ENCODE measurements around the gene WDR38. TPM values are rescaled to one million over a fixed set of nuclear protein-coding genes. Genes with fewer than 3 reads are reported as not detected.

Gene WDR38
- total and polyA plus RNA-seq, 2 of the 13 experiments (the other 11 are each of a cell fraction or from before 2014, with no cell fraction given): not detected

- TF ChIP-seq, protein P1, sequence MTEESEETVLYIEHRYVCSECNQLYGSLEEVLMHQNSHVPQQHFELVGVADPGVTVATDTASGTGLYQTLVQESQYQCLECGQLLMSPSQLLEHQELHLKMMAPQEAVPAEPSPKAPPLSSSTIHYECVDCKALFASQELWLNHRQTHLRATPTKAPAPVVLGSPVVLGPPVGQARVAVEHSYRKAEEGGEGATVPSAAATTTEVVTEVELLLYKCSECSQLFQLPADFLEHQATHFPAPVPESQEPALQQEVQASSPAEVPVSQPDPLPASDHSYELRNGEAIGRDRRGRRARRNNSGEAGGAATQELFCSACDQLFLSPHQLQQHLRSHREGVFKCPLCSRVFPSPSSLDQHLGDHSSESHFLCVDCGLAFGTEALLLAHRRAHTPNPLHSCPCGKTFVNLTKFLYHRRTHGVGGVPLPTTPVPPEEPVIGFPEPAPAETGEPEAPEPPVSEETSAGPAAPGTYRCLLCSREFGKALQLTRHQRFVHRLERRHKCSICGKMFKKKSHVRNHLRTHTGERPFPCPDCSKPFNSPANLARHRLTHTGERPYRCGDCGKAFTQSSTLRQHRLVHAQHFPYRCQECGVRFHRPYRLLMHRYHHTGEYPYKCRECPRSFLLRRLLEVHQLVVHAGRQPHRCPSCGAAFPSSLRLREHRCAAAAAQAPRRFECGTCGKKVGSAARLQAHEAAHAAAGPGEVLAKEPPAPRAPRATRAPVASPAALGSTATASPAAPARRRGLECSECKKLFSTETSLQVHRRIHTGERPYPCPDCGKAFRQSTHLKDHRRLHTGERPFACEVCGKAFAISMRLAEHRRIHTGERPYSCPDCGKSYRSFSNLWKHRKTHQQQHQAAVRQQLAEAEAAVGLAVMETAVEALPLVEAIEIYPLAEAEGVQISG (CRISPR knock-in tag; IDR thresholded peaks at IDR 0.05): peak; percentile 59
- TF ChIP-seq CHD2 (IDR thresholded peaks at IDR 0.05; ENCODE audit: low read depth, low read length) (no peak; the same call in 1 of the 2 replicates), MXI1 (IDR thresholded peaks at IDR 0.05; ENCODE audit: borderline replicate concordance, low read depth, low read length) (peak; percentile 36; the same call in 1 of the 3 replicates), ZNF510 (CRISPR knock-in tag; IDR thresholded peaks at IDR 0.05; ENCODE audit: low read depth) (no peak), ZSCAN25 (CRISPR knock-in tag; IDR thresholded peaks at IDR 0.05) (no peak), KDM5A (IDR thresholded peaks at IDR 0.05; ENCODE audit: borderline replicate concordance, low read length) (no peak), HMG20B (CRISPR knock-in tag; conservative IDR thresholded peaks at IDR 0.05) (no peak), ZNF292 (CRISPR knock-in tag; IDR thresholded peaks at IDR 0.05; ENCODE audit: borderline replicate concordance, low read depth) (no peak), EP300 (IDR thresholded peaks at IDR 0.05; ENCODE audit: low read depth in 2 of 2, low read length in 2 of 2) (no peak), EP300 (CRISPR knock-in tag; IDR thresholded peaks at IDR 0.05; ENCODE audit: borderline replicate concordance) (no peak), ZNF17 (CRISPR knock-in tag; IDR thresholded peaks at IDR 0.05) (no peak), REL (CRISPR knock-in tag; conservative IDR thresholded peaks at IDR 0.05) (no peak), DNMT1 (CRISPR knock-in tag; IDR thresholded peaks at IDR 0.05) (no peak), ZSCAN20 (CRISPR knock-in tag; IDR thresholded peaks at IDR 0.05; ENCODE audit: borderline replicate concordance) (no peak), GATAD1 (CRISPR knock-in tag; IDR thresholded peaks at IDR 0.05) (0 out of 2 replicates have a peak, but pooled peaks have one; percentile 8), HNRNPH1 (optimal IDR thresholded peaks at IDR 0.05; ENCODE audit: low read depth, low read length) (peak; percentile 49), TCF7L2 (IDR thresholded peaks at IDR 0.05; ENCODE audit: low read depth, low read length) (no peak), ZNF512 (CRISPR knock-in tag; IDR thresholded peaks at IDR 0.05) (no peak), ZFP82 (CRISPR knock-in tag; IDR thresholded peaks at IDR 0.05; ENCODE audit: borderline replicate concordance) (no peak)
- TF ChIP-seq, protein P2, sequence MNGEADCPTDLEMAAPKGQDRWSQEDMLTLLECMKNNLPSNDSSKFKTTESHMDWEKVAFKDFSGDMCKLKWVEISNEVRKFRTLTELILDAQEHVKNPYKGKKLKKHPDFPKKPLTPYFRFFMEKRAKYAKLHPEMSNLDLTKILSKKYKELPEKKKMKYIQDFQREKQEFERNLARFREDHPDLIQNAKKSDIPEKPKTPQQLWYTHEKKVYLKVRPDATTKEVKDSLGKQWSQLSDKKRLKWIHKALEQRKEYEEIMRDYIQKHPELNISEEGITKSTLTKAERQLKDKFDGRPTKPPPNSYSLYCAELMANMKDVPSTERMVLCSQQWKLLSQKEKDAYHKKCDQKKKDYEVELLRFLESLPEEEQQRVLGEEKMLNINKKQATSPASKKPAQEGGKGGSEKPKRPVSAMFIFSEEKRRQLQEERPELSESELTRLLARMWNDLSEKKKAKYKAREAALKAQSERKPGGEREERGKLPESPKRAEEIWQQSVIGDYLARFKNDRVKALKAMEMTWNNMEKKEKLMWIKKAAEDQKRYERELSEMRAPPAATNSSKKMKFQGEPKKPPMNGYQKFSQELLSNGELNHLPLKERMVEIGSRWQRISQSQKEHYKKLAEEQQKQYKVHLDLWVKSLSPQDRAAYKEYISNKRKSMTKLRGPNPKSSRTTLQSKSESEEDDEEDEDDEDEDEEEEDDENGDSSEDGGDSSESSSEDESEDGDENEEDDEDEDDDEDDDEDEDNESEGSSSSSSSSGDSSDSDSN (CRISPR knock-in tag; IDR thresholded peaks at IDR 0.05): peak; percentile 39; the same call in 1 of the 2 replicates
- TF ChIP-seq, protein P3, sequence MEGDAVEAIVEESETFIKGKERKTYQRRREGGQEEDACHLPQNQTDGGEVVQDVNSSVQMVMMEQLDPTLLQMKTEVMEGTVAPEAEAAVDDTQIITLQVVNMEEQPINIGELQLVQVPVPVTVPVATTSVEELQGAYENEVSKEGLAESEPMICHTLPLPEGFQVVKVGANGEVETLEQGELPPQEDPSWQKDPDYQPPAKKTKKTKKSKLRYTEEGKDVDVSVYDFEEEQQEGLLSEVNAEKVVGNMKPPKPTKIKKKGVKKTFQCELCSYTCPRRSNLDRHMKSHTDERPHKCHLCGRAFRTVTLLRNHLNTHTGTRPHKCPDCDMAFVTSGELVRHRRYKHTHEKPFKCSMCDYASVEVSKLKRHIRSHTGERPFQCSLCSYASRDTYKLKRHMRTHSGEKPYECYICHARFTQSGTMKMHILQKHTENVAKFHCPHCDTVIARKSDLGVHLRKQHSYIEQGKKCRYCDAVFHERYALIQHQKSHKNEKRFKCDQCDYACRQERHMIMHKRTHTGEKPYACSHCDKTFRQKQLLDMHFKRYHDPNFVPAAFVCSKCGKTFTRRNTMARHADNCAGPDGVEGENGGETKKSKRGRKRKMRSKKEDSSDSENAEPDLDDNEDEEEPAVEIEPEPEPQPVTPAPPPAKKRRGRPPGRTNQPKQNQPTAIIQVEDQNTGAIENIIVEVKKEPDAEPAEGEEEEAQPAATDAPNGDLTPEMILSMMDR (CRISPR knock-in tag; IDR thresholded peaks at IDR 0.05): peak; percentile 81
Measured at GRCh38 chr9:124855944-124856765, 2.9 kb downstream of the WDR38 start (continued).
